PC-9 (cell line): ENCODE measurements around the gene PPAN.

Experiments used
- EZH2 ChIP-seq: fragments of 200-600 bp; sonication (generic); IDR thresholded peaks from 2 replicates; pipeline ENCODE4 v1.8.0; 2017; ENCODE audit warnings: antibody characterized with exemption, low read depth
- TF ChIP-seq, protein P1 (sequence below): fragments of 200-600 bp; sonication (generic); conservative IDR thresholded peaks from 2 replicates; pipeline ENCODE4 v1.6.1; 2017; ENCODE audit warnings: mixed run types, antibody characterized with exemption, mild to moderate bottlenecking, moderate library complexity

DNA sequence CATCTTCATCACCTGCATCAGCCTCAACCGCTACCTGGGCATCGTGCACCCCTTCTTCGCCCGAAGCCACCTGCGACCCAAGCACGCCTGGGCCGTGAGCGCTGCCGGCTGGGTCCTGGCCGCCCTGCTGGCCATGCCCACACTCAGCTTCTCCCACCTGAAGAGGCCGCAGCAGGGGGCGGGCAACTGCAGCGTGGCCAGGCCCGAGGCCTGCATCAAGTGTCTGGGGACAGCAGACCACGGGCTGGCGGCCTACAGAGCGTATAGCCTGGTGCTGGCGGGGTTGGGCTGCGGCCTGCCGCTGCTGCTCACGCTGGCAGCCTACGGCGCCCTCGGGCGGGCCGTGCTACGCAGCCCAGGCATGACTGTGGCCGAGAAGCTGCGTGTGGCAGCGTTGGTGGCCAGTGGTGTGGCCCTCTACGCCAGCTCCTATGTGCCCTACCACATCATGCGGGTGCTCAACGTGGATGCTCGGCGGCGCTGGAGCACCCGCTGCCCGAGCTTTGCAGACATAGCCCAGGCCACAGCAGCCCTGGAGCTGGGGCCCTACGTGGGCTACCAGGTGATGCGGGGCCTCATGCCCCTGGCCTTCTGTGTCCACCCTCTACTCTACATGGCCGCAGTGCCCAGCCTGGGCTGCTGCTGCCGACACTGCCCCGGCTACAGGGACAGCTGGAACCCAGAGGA lies 7.9 kb downstream of the PPAN start:
- TF ChIP-seq, protein P1, sequence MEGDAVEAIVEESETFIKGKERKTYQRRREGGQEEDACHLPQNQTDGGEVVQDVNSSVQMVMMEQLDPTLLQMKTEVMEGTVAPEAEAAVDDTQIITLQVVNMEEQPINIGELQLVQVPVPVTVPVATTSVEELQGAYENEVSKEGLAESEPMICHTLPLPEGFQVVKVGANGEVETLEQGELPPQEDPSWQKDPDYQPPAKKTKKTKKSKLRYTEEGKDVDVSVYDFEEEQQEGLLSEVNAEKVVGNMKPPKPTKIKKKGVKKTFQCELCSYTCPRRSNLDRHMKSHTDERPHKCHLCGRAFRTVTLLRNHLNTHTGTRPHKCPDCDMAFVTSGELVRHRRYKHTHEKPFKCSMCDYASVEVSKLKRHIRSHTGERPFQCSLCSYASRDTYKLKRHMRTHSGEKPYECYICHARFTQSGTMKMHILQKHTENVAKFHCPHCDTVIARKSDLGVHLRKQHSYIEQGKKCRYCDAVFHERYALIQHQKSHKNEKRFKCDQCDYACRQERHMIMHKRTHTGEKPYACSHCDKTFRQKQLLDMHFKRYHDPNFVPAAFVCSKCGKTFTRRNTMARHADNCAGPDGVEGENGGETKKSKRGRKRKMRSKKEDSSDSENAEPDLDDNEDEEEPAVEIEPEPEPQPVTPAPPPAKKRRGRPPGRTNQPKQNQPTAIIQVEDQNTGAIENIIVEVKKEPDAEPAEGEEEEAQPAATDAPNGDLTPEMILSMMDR, result no peak
- TF ChIP-seq EZH2, result no peak
